ENCODE measurements around the gene NTN3.
A peak's percentile ranks its signal among the peaks of the same experiment; 100 is the strongest.

Gene NTN3

DNA sequence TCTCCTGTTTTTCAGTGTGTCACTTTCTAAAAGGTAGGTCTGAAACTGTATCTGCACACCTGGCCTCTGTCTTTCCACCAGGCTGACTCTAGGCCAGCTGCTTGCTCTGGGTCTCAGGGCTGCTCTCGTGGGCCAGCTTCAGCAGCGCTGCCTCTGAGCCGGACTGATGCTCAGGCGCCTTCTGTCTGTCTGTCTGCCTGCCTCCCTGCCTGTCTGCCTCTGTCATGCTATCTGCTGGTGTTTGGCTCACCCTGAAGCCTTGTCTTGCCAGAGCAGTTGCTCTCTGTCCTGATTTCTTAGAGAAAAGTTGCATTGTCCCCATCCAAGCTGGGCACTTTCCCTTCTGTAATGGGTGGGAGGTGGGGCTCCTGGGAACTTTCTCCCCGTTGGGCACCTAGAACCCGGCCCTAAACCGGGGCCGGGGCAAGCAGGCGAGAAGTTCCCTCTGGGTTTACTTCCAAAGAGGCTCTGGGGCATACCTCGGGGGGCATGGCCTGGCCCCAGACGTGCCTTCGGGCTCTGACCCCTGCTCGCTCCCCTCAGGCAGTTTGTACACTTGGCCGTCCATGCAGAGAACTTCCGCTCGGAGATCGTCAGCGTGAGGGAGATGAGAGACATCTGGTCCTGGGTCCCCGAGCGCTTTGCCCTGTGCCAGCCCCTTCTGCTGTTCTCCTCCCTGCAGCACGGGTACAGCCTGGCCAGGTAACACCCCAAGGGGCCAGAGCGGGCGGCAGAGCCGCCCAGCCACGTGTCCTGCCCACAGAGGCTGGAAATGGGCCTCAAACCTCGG, 26.8 kb downstream of the NTN3 start:
- no peak for DNase-seq

DNA sequence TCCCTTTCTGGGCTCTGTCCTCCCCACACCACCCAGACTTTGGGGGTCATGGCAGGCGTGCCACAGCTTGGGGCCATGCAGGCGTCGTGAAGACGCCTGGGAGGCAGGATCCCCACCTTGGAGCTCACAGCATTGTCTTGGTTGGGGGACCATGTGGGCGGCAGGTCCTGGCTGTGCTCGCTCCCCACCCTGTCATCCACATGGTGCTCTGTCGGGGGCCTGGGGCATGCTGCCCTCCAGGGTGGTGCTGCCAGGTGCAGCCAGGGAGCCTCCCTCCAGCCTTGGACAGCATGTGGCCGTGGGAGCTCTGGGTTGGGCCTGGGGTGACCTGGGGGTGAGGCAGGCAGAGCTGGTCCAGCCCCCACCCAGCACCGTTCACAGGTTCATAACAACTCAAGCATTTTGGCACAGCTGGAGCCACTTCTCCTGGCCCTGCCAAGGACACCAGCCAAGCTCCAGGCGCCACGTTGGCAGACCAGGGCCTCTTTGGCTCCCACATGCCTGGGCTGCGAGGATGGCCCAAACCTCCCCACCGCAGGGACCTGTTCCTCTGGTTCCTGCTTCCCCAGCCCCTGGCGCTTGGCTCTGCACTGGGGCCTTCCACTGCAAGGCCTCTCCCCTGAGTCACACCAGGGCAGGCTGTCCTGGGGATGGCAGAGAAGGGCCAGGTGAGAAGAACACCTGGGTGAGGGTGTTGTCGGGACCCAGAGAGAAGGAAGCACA, 27.6 kb downstream of the NTN3 start:
- no peak for DNase-seq

DNA sequence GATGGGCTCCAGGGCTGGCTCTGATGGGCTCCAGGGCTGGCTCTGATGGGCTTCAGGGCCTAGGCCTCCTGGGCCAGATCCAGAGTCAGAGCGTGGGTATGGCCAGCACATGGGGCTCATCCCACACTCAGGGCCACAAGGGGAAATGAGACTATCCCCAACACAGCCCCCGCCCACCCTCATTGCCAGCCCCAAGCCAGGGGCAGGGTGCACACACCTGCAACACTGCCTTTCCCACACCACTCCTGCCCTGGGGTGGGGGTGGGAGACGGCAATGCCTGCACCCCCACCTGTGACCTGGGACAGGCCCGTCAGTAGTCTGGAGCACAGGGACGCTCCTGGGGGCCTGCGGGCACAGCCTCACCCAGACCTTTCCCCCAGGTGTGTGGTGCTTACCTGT, 28.4 kb downstream of the NTN3 start:
- no peak for DNase-seq

DNA sequence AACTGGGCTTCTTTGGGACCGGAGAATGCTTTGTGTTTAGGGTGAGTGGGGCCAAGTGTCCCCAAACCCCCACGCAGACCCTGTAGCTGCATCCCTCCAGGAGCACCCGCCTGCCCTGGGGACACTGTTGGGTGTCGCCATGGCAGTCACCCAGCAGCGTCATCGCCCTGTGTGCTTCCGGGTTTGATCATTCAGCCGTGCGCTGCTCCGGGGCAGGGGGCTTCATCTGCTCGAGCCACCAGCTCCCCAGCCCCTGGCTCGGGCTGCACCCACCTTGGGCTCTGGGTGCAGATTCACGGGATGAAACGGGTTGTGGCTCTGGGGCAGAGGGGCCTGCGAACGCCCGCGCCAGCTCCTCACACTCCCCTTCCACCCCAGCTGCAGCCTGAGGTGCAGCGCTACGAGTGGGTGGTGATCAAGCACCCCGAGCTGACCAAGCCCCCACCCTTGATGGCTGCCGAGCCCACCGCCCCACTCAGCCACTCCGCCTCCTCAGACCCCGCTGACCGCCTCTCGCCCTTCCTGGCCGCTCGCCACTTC, 28.9 kb downstream of the NTN3 start:
- no peak for DNase-seq

DNA sequence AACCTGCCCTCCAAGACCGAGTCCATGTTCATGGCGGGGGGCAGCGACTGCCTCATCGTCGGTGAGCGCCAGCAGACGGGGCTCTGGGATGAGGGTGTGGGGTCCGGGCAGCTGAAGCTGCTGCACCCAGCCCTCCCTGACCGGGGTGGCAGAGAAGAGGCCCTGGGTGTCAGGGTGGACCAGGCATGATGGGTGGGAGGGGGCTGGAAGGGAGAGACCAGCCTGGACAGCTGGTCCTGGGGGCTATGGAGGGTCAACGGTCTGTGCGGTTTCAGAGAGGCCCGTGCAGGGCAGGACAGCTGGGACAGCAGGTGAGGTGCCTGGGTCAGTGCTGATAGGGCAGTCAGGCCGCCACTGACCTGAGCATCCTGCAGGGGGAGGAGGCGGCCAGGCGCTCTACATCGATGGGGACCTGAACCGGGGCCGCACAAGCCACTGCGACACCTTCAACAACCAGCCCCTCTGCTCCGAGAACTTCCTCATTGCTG, 29.4 kb downstream of the NTN3 start:
- no peak for DNase-seq

DNA sequence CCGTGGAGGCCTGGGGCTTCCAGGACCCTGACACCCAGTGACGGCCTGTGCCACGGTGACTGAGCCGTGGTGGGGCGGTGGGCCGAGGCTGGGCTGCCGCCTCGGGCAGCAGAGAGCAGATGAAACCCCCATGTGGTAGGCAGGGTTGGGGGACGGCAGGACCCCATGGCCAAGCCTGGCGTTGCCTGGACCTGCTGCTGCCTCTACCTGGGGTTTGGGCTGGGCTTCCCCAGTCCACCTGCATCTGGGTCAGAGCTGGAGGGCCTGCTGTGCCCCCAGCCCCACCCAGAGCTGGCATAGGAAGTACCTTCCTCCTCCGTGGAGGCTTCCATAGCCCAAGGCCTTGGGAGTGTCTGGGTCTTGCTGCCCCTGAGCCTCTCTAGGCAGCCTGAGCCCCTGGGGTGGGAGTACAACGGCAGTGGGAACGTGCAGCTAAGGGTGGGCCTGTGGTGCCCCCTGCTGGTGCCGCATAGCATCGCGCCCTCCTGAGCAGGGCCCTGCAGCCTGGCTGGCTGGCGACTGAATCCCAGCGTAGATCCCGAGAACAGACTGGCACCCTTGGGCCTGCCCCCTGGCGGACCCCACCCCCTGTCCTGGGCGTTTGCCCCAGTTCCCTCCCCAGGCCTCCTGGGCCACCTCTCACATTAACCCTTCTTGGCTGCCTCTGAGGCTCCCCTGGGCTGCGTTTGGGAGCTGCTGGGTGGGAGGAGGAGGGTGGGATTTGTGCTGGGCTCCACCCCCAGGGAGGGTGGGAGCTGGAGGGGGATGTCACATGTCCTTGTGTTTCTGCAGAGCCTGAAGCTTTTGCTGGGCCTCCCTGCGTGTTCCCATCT, 30.0 kb downstream of the NTN3 start:
- peak; percentile 92 for DNase-seq

DNA sequence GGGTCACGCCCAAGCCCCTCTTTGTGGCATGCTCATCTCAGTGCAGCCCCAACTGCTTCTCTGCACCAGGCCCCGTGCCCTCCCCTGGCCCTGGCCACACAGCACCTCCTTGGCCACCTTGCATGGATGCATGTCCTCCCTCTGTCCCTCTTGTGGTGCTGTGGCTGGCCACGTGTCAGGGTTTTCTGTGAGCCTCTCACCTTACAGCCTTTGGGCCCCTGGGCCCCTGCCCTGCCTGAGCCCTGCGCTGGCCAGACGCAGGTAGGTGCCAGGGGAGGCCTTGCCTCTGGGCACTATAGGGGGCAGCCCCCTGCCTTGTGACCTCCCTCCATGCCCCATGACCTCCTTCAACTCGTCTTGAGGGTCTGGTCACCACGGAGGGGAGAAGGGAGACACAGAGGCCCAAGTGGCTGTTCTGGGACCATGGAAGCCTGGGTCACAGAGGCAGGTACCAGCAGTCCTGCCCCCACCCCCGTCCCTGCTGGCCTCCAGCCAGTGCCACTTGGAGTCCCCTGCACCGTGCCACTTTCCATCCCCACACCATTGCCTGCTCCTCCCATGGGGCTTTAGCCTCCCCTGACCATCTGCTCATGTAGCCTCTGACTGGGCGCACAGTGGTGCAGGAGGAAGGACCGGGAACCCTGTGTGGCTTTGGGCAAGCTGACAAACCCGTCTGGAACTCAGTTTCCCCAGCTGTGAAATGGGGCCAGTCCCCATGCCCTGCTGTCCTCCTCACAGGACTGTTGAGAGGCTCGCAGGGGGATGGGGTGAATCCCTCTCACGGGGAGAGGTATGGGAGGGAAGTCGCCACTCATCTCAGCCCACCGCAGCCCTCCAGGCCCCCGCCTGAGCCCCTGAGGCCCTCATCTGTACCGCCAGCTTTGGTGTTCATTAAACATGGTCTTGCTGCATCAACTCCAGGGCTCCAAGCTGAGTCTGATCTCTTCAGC, 31.1 kb downstream of the NTN3 start:
- DNase-seq: no peak

DNA sequence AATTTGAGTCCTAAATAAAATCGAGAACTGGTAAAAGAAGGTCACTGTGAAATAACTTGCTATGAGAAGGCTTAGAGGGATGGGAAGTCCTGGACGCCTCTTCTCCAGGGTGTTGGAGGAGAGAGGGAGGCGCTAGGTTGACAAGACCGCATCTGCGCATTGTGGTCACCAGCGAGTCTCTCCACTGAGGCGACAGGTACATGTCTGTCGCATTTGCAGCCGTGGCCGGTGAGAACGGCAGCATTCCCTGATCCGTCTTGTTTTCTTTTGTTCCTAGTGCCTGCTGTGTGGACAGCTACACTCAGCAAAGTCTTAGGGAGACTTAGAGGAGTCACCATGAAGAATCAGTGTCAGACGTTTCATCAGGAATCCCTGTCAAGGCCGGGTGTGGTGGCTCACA, 34.6 kb downstream of the NTN3 start:
- no peak for DNase-seq

DNA sequence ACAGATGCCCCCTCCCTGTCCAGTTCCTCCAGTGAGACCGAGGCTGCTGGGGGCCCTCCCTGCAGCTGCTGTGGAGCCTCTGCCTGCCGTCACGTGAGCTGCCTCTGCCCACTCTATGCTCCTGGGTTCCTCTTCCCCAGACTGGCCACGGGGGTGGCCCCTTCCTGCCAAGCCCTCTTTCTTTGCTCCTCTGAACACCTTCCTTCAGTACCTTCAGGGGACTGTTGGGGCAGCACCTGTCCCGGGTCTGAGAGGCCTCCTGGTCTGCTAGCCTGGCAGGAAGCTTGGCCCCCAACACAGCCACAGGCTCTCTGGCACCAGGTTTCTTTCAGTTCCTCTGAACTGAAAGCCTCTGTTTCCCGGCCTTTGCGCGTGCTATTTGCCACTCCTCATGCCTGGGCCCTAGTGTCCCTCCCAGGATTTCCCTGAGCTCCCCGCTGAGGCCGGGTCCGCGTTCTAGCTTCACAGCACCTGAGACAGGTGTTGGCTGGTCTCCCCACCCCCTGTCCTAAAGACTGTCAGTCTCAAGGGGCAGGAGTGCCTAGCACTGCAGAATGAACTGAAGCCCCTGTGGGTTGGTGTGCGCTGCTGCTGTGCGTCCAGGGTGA, 36.1 kb downstream of the NTN3 start:
- peak; percentile 75 for DNase-seq

DNA sequence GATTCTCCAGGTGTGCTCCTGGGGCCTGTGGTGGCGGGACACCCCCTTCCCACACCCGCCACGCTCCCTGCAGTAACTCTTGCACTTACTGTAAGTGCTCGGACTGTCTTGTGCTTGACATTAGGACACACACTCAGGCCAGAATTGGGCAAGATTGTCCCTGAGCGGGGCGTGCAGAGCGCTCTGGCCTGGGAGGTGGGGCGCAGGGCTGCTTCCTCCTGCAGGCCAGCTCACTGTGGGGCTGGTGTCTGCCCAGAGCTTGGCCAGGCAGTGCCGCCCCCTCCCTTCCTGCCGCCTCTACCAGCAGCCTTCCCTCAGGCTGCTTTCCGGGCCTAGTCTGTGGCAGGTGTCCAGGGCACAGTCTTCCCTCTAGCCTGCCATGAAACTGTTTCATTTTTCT, 36.6 kb downstream of the NTN3 start:
- peak; percentile 54 for DNase-seq

DNA sequence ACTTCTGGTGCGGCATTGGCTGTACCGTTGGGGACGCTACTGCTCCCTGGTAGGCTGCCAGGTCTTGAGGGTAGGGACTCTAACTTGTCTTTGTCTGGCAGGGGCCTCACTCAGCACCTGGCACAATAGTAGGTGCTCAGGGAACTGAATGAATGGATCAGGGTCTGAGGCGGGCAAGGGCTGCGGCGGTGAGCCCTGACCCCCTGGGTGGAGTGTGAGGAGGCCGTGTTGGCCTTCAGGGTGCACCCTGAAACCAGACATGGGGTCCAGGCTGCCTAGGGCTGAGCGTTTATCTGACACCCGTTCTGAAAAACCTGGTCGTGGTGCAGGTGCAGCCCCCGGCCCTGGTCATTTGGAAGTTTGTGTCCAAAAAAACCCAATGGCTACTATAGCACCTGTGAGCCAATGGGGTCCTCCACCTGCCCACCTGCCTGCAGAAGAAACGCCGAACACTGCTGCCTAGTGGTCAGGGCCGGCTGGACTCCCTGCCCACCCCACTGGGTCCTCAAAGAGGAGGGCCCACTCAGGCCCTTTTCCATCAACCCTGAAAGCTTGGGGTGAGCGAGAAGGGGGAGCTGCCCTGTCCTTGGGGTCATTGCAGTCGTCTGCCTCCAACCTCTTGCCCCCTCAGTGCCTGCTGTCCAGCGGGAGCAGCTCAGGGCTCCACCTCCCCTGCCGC, 37.8 kb downstream of the NTN3 start:
- DNase-seq: no peak

DNA sequence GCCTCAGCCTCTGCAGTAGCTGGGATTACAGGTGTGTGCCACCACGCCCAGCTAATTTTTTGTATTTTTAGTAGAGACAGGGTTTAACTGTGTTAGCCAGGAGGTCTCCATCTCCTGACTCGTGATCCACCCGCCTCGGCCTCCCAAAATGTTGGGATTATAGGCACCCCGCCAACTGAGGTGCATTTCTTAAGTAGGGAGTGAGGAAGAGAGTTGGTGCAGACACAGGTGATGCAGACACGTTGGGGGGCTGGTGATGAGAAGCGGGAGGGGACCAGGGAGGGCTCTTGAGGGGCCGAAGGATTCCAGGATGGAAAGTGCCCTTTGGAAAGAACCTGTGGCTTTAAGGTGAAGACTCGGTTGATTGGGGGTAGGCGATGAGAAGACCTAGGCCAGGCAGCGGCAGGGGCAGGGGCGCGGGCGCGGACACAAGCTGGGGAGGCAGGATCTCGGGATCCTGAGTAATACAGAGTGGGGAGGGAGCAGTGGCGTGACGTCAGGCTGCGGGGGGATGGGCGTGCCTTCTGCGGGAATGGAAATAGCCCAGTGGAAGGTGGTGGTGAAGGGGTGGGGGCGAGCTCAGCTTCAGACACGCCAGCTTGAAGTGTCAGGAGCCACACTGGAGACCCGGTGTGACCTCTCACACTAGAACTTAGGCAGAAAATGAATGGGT, 40.2 kb downstream of the NTN3 start:
- DNase-seq: no peak

DNA sequence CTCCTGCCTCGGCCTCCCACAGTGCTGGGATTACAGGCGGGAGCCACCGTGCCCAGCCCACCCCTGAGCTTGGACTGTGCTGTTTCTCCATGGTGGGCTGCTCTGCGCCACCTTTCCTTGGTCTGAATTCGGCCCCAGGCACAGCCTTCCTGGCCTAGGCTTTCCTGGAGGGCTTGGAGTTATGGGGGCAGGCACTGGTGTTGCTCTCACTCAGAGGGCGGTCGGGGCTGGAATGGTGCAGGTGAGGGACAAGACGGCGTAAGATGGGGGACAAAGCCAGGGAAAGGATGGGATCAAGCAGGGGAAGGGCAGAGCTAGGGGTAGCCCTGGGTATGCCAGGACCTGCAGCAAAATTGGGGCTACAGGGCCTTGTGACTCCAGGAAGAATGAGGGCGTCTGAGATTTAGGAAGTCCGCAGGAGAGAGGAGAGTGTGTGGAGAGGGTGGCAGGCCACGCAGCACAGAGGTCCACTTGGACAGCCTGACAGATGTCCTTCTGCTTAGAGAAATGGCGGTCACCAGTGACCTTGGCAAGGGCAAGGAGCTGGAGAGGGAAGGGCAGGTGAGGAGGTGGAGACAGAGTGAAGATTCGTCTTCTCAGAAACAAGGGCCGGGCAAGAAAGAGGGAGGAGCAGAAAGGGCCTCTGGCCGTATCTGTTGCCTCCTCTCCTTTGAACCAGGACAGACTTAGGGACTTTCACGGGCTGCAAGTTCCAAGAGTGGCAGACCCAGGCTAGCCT, 41.1 kb downstream of the NTN3 start:
- no peak for DNase-seq

DNA sequence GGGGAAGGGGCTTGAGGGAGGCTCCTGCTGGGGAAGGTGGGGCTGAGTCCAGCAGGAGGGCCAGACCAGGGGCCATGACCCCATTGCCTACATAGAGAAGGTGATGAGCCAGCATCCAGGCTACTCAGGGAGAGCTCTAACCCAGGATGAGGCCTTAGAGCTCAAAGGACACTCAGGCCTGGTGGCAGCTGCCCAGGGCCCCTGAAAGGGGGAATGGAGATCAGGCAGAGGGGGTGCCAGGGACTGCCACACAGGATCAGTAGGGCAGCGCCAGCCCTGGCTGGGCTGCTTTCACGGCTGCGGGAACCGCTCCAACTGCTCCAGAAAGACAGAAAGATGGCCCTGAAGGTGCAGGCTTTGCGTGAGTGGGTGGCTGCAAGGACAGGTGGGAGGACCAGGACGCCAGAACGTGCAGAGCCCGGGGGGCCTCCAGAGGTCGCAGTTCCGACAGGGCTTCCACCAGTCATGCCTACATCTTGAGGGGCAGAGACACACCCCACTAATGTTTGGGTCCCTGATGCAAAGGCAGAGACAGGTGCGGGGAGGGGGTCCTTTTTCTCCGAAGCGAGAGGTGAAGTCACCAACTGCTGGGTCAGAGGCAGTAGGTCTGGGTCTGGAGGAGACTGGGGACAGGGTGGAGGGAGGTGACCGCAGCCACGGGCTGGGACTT, 41.8 kb downstream of the NTN3 start:
- DNase-seq: peak; percentile 54

DNA sequence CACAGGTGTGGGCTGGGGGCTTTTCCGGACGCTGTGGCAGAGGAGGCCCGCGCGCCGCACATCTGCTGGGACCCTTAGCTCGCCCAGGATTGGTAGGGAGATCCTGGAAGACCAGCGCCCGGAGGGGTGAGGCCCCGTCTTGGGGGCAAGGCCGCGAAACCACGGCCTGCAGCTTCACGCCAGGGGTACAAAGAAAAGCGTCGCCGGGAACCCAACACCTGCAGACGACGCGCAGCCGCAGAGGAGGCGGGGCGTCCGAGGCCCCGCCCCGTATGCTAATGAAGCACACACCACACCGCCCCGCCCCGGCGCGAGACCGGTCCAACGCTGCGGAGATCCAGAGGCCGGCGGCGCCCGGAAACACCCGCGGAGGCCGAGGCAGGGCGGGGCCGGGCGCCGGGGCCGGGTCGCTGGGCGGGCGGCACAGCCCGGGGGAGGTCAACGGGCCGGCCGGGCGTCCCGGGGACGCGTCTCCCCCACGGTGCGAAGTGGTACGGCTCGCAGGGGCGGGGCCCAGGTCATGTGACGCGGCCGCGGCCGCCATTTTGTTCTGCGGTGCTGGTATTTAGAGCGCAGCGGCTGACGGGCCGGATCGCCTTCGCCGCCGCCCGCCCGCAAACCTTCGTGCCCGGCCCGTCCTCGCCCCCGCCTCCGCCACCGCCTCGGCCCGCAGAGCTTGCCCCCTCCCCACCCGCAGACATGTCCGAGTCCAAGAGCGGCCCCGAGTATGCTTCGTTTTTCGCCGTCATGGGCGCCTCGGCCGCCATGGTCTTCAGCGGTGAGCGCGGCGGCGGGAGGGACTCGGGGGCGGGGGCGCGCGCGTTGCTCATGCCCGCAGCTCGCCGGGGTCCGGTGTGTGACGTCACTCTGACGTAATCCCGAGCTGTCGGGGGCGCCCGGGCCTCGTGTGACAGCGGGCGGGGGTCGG, 42.6 kb downstream of the NTN3 start, which contains the start of gene ATP6V0C:
Gene ATP6V0C, plus strand, starts transcription at position 548 of the 928 bp plus-strand sequence. Its CDS starts 152 bp downstream, at position 700.
- peak; percentile 96 for DNase-seq

DNA sequence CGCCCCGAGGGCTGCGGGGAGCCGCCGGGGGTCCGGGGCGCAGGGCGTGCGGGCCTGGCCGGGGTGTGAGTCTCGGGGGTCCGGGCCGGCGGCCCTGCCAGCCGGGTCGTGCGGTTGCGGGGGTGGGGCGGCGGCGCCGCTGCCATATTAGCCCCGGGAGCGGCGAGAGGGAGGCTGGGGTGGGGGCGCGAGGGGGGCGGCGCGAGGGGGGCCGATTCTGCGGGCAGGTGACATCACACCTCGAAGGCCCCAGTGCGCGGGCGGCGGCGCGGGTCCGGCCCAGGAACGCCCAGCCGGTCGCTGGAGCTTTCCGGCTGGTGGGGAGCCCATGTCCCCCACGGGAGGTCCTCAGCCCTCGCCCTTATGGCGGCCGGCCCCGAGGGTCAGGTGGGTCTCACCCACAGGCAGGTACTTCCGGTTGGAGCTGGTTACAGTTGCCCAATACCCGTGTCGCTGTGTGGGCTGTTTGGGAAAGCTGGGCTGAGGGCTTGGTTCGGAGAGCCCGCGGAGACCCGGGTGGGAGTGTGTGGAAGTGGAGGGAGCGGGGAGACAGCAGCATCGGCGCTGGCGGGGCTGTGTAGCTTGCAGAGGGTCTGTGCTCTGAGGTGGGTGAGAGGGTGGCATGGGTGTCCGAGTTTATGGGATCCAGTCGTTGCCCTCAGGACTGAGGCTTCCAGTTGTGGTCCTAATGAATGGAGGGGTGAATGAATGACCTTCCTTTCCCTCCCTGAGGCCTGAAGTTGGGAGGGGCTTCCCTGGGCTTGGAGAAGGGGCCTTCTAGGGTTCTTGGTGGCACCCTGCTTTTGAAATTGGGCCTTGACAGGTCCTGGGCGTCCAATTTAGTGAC, 43.5 kb downstream of the NTN3 start:
- peak; percentile 33 for DNase-seq
